DMS 273 treated with DMSO at 0.1 percent for 48 hours (cell line): ENCODE data around the gene GLIS1.
A peak's percentile ranks its signal among the peaks of the same experiment; 100 is the strongest.
"Not testable (repeated sequence)": the region's sequence is repeated elsewhere in the genome, so short reads cannot be mapped to it uniquely, and the experiment has no call there.

Experiments
- DNase-seq: peaks from one replicate; lab custom pipeline; 2025; lab: John Stamatoyannopoulos, UW

Gene GLIS1

DNA sequence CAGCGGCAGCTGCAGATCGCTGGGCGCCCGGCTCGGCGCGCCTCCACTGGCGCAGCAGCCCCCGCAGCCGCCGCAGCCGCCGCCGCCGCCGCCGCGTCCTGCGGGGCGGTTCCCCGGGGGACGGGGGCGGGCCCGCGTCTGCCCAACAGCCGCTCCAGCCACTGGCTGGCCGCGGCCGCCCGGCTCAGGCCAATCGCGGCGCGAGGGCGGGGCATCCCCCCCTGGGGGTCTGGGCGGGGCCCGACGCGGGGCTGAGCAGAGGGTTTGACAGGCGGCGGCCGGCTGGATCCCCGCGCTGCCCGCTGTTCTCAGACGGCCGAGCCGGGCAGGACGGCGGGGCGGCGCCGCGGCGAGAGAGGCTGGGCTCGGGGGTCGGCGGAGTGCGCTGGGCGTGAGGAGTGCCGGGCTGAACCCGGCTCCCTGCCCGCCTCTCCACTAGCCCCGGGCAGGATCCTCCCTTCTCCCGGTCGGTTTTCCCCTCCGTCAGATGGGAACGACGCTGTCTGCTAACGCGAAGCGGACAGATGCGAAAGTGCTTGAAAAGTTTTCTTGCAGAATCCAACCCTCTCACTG lies at the start of gene GLIS1:
Gene GLIS1 (minus strand): TSS at position 56 of the 573 bp plus-strand sequence. CDS start 1,100 bp downstream, outside the sequence.
- peak; percentile 29 for DNase-seq

DNA sequence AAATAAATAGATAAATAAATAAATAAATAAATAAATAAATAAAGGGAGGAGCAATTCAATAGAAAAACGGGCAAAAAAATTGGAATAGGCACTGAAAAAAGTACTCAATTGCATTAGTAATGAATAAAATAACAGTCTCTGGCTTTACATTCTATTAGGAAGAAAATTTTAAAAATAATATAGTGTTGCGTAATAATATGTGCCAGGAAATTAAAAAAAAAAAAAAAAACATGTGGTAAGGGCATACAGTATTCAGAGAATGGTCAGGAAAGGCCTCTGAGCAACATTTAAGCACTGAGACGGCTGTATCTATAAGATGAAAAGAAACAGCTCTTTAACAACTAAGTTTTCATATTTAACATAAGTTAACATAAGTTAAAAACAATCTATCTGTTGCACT lies 48.7 kb upstream of the GLIS1 start:
- DNase-seq = no peak

DNA sequence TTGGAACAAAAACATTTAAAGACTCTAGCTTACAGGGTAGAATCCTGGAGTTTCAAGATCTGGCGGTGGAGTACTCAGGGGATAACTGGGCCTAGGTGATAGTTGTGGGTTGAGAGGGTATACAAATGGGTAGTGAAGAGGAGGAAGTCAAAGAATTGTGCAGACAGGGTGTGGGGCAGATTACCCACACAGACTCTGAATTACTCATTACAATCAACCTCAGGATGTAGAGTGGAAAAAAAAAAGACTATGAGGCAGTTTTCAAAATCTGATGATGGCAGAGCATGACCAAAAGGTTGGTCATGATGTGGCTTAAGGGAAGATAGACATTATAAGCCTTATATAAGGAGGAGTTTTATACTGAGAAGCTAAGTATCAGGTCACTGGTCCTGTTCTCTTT lies 44.1 kb upstream of the GLIS1 start:
- no peak for DNase-seq

DNA sequence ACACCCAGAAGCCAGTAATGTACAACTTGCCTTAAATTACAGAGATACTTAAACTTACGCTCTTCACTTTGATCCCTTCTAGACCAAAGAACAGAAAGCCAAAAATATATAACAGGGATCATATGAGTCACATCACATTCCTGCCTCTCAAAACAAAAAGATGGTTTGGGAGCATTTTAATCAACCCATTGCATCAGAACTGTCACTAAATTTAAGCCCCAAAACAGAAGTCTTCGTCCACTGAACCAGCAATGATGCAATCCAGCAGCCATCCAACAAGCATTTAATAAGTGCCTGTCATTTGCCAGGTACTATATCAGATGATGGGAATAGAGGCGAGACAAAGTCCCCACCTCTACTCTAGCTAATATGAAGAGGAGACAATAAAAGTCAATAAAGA lies 42.7 kb upstream of the GLIS1 start:
- no peak for DNase-seq

DNA sequence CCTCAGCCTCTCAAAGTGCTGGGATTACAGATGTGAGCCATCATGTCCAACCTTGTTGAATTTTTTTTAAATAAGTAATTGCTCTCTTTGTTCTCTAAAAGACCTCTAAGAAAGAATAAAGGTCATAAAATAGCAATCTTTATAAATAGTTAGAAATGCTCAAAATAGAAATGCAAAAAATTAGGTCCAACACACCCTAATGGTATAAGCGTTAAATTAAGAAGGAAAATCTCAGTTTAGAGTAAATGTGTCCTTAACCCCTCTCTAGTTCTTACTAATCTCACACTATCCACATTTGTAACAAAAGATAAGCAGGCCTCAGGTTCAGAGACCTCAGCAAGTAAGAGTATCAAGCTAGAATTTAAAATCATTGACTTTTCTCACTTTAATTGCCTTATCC lies 38.3 kb upstream of the GLIS1 start:
- DNase-seq = no peak

DNA sequence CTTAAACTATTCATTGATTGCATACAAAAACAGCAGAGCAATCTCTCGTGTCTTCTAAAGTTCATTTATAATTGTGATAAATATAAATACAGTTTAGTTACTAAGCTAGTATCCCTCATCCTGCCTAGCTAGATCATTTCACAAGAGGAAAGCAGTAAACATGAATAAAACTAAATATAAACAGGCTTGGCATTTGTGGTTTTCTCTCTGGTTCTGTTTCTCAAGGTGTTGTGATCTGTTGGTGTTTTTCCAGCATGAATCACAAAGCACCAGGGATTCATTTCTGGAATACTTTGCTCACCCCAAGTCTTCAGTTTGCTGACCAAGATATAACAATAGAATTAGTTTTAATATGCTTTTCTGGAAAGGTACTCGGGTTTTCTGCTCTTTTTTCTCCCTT lies 32.7 kb upstream of the GLIS1 start:
- no peak for DNase-seq

DNA sequence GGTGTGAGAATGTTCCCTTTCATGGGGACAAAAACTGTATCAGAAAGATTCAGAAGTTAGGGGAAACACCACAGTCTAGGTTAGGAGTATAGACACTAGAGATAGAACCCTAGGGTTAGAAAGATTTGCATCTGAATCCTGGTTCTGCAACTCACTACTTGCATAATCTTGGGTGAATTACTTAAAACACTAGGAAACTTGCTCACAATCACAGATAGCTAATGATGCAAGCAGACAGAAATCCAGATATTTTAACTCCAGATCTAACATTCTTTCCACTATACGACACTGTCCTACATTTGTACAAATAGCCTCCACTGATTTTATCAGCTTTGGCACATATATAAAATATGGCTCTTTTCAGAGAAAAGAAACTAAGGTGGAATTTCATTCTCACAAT lies 30.8 kb upstream of the GLIS1 start:
- DNase-seq = no peak

DNA sequence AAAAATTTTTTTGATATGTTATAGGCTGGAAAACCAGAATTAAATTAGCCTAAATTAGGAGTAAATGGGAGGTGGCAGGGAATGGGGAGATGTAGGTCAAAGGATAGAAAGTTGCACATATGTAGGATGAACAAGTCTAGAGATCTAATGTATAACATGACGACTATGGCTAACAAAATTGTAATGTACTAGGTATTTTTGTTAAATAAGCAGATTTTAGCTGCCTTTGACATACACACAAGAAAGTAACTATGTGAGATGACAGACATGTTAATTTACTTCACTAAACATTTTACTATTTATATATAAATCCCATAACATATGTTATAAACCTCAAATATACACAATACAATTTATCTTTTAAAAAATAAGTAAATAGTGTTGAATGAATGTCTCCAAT lies 30.2 kb upstream of the GLIS1 start:
- DNase-seq = no peak

DNA sequence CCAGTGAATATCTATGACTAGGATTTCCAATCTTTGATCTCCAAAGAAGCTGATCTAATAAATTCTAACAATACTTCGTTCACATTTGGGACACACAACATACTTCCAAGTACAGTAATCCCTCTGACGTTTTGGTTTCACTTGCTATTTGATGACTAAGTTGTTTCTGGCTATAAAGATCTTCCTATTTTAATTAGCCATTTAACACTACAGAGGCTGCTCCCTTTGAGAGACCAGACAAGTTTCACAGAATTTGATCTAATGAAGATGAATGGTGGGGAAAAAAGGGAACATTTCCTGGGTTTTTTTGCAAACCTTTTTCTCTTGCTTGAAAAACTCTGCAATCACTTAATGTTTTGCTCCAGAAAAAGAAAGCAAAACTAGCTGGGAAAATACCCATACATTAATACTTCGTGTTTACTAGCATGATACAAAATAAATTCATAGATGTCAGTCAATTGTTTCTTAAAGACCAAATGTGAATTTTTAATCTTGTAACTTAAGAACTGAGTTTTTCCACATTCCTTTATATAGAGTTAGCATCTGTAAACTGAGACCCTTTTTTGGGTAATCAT lies 28.0 kb upstream of the GLIS1 start:
- DNase-seq = no peak

DNA sequence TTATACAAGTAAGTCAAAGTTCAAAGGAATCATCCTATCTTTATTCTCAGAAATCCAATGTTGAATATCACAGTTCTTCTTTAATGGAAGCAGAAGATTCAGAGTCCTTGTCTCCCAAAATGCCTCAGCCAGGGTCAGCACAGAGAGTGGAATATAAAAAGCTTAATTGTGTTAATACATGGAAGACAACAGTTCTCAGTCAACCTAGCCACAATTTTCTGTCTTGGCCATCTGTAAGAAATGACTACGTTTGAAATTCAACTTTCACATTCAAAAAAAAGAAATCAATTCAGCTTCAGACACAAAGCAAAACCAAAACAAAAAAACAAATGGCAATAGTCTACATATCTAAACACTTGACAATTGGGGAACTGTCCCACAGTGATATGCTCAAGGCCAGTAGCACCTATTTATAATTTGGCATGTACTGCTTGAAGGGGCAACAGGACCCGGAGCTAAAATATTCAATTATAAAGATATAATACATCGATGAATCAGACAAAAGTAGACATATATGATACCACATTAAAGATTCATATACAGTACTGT lies 27.3 kb upstream of the GLIS1 start:
- no peak for DNase-seq

DNA sequence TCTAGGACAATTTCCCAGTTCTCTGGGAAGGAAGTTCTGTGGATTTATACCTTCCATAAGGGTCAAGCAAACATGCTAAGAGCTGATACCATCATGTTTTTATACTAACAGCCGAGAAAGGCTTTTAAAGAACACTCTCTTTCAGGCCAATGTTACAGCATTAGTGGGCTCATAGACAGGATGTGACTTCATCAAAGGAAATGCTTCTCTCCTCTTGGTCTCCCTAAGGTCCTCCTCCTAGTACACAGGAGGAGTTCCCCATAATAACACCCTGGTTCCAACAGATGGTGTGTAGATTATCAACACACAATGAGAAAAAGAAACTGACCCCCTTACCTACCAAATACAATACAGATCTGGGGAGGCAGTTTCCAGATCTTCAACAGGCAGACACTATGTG lies 26.7 kb upstream of the GLIS1 start:
- DNase-seq = no peak

DNA sequence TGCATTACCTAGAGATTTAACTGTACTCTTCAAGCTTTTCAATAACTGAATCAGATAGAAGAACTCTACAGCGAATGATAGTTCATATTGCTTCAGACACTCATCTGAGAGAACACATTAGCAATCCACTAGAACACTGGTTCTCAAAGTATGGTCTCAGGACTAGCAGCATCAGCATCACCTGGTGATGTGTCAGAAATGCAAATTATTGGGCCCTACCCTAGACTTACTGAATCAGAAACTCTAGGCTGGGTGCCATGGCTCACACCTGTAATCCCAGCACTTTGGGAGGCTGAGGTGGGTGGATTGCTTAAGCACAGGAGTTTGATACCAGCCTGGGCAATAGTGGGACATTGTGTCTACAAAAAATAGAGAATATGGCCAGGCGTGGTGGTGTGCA lies 24.9 kb upstream of the GLIS1 start:
- no peak for DNase-seq

DNA sequence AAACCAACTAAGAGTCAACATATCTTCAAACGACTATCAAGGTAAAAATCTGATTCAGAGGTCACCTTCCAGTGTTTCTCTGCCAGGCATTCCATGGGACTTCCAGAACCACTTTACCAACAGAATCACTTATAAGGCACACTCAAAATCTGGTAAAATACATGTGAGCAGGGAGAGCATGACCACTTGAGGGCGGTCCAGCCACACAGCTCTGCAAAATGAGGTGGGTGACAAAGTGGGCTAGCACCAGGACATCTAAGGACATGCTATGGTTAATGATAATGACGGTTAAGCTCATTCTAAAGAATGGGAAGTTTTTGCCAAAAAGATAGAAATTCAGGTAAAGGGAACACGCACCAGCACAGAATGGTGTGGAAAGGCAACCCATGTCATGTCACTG lies 24.5 kb upstream of the GLIS1 start:
- DNase-seq = no peak

DNA sequence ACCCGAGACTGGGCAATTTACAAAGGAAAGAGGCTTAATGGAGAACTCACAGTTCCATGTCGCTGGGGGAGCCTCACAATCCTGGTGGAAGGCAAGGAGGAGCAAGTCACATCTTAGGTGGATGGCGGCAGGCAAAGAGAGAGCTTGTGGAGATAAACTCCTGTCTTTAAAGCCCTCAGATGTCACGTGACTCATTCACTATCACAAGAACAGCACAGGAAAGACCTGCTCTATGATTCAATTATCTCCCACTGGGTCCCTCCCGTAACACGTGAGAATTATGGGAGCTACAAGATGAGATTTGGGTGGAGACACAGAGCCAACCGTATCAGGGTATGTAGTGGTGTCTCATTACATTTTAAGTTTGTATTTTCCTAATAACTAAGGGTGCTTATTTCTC lies 21.5 kb upstream of the GLIS1 start:
- DNase-seq = not testable (repeated sequence)

DNA sequence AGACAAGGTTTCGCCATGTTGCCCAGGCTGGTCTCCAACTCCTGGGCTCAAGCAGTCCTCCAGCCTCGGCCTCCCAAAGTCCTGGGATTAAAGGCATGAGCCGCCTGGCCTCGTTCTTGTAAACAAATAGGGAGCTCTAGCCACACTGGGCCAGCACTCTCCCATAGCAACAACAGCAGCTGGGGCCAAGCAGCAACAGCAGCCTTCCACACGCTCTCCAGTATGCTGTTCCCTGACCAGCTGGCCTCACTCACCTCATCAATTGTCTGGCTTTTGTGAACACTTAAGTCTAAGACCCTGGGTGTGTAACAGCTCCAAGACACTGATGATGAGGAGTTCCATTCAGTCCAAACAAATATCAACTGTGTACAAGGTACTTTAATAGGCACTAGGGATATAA lies 16.9 kb upstream of the GLIS1 start:
- DNase-seq = no peak

DNA sequence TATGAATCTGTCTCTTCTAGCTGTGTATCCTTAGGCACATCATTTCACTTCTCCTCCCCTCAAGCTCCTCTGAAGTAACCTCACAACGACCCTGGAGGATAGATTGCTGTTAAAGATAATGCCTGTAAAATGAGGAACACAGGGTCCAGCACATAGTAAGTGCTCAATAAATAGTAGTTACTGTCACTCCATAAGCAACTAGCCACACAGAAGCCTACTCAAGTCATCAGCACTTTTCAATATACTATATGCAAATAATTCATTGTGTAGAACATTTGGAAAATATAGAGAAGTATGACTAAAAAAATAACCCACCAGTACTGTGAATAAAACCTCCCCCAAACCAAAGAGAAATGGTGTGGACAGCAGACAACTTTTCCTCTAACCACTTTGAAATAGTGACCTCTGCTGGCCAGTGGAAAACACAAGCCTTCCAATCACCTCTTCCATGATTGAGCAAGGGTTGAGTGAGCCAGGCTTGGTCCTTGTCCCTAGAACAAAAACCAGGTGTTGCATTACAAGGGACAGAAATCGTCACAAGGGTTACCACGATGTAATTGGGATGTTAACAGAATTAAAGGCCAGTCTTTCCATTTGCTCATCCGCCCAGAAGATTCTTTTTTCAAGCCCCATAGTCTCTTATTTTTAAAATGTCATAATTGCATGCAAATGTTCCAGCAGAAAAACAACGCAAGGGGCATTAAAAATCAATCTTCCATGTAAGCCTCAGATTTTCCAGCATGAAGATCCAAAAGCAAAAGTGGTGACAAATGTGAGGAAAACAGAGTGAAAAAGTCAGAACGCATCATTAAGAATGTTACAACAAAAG lies 15.7 kb upstream of the GLIS1 start:
- peak; percentile 7 for DNase-seq

DNA sequence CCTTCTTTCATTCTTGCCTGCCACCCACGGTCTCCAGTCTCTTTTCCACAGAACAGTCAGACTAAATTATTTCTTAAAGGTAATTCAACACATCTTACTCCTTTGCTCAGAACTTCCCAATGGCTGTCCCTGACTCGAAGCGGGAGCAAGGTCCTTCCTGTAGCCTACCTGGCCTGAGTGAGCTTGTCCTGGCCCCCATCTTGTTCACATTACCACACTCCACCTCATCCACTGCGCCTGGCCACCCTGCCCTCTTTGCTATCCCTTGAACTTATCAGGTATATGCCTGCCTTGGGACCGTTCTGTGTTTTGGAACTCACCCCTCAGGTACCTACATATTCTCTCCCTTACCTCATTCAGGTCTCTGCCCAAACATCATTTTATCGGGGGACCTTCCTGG lies 13.3 kb upstream of the GLIS1 start:
- DNase-seq = no peak

DNA sequence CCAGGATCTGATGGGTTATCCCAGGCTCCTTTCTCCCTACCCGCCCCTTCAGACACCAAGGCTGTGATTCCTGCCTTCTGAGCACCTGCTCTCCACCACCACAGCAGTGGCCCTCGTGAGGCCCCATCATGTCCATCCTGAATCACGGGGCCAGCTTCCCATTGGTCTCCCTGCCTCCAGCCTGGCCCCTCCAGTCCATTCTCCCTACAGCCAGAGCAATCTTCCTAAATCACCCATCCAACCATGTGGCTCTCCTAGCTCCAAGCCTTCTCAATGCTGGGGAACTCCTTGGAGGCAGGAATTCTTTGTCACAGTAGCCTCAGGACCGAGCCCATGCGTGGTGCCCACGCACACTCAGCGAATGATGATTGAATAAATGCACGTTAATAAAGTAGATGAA lies 8.9 kb upstream of the GLIS1 start:
- DNase-seq = no peak

DNA sequence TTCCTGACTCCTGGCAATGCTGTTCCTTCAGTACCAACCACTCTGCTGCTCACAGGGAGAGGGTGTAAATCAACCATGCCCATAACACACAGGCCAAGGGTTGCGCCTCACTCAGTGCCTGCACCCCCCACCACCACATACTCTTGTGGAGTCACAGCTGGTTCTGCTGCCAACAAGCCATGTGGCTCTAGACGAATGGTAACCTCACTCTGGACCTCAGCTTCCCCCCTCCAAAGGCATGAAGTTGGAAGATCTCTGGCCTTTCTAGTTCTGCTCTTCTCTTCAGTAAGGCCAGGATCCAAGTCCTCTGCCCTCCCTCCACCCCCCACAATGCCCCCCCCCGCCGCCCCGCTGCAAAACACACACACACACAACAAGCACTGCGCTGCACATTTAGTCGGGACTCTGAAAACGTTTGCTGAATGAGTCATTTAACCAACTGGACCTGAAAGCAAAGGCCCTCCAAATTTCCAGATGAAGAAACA lies 1.7 kb upstream of the GLIS1 start:
- no peak for DNase-seq

DNA sequence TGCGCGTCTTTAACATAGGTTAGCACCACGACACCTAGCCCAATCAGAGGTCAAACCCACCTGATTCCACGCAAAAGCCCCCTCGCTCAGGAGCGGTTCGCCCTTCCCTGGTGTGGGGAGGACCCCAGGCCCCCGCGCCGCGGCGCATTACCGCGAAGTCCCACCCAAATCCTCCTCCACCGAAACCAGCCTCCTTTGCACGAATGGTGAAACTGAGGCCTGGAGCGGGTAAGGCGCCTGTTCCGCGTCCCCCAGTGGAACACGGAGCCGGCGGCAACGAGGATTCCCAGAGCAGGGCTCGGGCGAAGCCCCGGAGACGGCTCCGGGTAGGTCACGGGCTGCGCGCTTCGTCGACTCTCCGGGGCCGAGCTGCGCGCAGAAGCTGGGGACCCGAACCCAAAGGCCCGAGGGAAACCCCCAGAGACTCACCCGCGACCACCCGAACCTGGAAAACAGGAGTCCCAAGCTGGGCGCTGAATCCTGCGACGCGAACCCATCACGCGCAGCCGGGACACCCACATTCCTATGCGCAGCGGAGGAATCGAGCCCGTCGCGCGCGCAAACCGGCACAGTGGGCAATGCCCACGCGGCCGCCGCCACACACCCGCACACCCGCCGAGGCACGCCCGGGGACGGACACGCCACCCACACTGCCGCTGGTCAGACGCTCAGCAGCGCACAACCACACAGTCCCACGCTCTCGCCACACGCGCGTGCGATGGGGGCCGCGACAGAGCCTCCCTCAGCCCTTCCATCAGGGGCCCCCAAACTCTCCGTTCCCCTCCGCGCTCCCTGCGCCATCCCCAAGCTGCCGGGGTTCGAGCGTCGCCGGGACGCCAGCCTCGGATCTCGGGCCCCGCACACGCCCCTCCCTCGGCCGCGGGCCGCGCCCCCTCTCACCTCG lies 507 bp downstream of the GLIS1 start:
- DNase-seq = no peak

DNA sequence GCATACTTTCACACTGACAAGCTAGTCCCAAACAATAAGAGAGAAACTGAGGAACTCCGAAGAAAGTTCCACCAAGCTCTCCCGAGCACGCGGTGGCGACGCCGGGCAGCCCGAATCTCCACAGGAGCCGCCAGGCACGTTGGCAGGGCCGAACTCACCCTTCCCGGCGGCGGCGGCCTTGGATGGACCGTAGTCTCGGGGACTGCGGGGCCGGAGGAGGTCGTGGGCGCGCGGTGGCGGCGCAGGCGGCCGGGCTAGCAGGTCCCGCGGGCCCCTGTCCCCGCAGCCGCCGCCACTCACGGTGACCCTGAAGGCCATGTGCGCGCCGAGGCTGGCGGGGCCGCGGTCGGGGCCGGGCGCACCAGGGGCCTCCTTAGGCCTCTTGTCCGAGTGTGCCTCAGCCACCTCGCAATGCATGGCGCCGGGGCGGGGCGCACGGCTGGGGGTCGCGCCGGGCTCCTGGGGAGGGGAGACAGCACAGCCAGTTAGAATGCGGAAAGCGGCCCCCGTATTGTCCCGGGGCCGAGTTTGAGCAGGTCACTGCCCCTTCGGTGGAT lies 1.2 kb downstream of the GLIS1 start:
- no peak for DNase-seq

DNA sequence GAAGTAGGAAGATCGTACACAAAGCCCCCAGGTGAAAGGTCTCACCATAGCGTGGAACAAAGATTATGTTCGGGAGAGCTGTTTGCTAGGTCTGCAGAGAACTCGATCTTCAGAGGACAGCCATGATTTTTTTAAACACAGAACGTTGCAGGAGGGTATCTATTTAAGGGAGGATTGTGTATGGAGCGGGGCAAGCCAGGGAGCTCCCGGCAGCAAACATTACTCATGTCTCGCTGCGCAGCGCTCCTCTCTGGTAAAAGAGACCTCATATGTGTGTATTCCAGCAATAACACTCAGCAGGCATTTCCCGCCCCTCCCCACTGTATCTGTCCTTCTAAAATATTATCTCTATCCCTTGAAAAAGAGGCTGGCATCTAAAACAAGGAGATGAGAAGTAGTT lies 2.7 kb downstream of the GLIS1 start:
- no peak for DNase-seq
